GM18909 (cell line): ENCODE measurements around the gene LRRC7.

ENCODE experiments used
- ATAC-seq: cut with Tn5 transposase; IDR thresholded peaks from one replicate; pipeline ENCODE4 v1.9.1; 2021; ENCODE audit warnings: mild to moderate bottlenecking; ENCODE audit not compliant: unreplicated experiment, poor library complexity

Gene LRRC7

GRCh38 chr1:70140343-70140742, 572.6 kb downstream of the LRRC7 start:
- no peak for ATAC-seq

GRCh38 chr1:70140894-70141293, 573.2 kb downstream of the LRRC7 start:
- ATAC-seq: no peak

- no peak for ATAC-seq
Observed at GRCh38 chr1:70142075-70142474, 574.4 kb downstream of the LRRC7 start.

GRCh38 chr1:70143048-70143659, 575.4 kb downstream of the LRRC7 start:
- no peak for ATAC-seq

- ATAC-seq: no peak
Observed at GRCh38 chr1:70146488-70146887, 578.8 kb downstream of the LRRC7 start.

- no peak for ATAC-seq
Observed at GRCh38 chr1:70150444-70150843, 582.7 kb downstream of the LRRC7 start.

GRCh38 chr1:70153739-70154138, 586.0 kb downstream of the LRRC7 start:
- ATAC-seq: no peak

GRCh38 chr1:70156529-70157120, 588.9 kb downstream of the LRRC7 start:
- no peak for ATAC-seq

- ATAC-seq: no peak
Observed at GRCh38 chr1:70164350-70164749, 596.6 kb downstream of the LRRC7 start.

GRCh38 chr1:70168283-70168682, 600.6 kb downstream of the LRRC7 start:
- ATAC-seq: no peak

GRCh38 chr1:70169018-70169839, 601.5 kb downstream of the LRRC7 start:
- no peak for ATAC-seq

GRCh38 chr1:70171512-70171911, 603.8 kb downstream of the LRRC7 start:
- ATAC-seq: no peak
